ENCODE results near the gene CAPZB.

DNA sequence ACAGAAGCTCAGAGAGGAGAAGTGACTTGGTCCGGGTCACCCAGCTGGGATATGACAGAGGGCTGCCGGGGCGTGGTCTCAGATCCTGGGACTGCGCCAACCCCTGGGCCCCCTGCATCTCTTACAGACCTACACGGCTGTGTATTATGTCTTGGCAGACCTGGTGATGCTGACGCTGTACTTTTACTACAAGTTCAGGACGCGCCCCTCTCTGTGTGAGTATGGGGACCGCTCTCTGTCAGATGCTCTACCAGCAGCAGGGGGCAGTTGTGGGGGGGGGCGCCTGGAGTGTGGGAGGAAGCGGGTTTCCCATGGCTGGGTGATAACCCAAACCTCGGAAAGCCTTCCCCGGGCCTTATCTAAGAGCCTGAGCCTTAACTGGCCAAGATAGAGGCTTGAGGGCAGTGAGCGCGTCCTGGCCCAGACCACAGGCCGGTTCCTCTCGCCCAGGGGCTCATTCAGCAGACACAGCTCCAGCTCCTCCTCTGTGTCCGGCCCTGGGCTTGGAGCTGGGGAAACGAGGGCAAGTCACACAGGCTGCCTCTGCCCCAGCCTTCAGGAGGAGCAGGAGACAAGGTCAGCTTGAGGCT, 159.9 kb downstream of the CAPZB start:
- TF ChIP-seq, protein P1, sequence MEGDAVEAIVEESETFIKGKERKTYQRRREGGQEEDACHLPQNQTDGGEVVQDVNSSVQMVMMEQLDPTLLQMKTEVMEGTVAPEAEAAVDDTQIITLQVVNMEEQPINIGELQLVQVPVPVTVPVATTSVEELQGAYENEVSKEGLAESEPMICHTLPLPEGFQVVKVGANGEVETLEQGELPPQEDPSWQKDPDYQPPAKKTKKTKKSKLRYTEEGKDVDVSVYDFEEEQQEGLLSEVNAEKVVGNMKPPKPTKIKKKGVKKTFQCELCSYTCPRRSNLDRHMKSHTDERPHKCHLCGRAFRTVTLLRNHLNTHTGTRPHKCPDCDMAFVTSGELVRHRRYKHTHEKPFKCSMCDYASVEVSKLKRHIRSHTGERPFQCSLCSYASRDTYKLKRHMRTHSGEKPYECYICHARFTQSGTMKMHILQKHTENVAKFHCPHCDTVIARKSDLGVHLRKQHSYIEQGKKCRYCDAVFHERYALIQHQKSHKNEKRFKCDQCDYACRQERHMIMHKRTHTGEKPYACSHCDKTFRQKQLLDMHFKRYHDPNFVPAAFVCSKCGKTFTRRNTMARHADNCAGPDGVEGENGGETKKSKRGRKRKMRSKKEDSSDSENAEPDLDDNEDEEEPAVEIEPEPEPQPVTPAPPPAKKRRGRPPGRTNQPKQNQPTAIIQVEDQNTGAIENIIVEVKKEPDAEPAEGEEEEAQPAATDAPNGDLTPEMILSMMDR (IDR thresholded peaks at IDR 0.05), result no peak
- TF ChIP-seq POLR2A (IDR thresholded peaks at IDR 0.05), result no peak

Measured in lower leg skin (tissue), 3 donors.